Measurements from ENCODE around the gene CERS6.

GRCh38 chr2:168602379-168602778 is 146.3 kb downstream of the CERS6 start:
- no peak for TF ChIP-seq CTCF (IDR thresholded peaks at IDR 0.05)
- TF ChIP-seq POLR2A (IDR thresholded peaks at IDR 0.05): no peak
